Thyroid gland (tissue), 4 donors: ENCODE measurements around the gene MRNIP. TPM values are rescaled to one million over a fixed set of nuclear protein-coding genes. Genes with fewer than 3 reads are reported as not detected.

Experiments used
- DNase-seq, 2 donors: peaks; one replicate each; pipeline ENCODE4 v3.0.0-alpha.2; 2019
- H3K27ac ChIP-seq, 3 donors: fragments of 200-600 bp; sonication (generic); 1 replicate in 2 of 3; 2 replicates in 1 of 3; pipeline ENCODE4 v1.5.1; 2016 to 2019; ENCODE audit warnings: mild to moderate bottlenecking in 1 of 3, moderate library complexity in 1 of 3
- H3K27me3 ChIP-seq: fragments of 200-600 bp; sonication (generic); one replicate; pipeline ENCODE4 v1.5.1; 2019
- H3K36me3 ChIP-seq, 2 donors: fragments of 200-600 bp; sonication (generic); one replicate each; pipeline ENCODE4 v1.5.1; 2016 to 2019
- H3K4me1 ChIP-seq, 2 donors: fragments of 200-600 bp; sonication (generic); one replicate each; pipeline ENCODE4 v1.5.1; 2017 to 2019
- H3K4me3 ChIP-seq, 3 donors: fragments of 200-600 bp; sonication (generic); replicated peaks in 1 of 3; 1 replicate in 2 of 3; 2 replicates in 1 of 3; pipeline ENCODE4 v1.5.1; 2016; ENCODE audit warnings: mild to moderate bottlenecking in 1 of 3
- H3K9me3 ChIP-seq: fragments of 200-600 bp; sonication (generic); one replicate; pipeline ENCODE4 v1.5.1; 2017
- POLR2A ChIP-seq, 2 donors: fragments of 450-650 bp; IDR thresholded peaks; one replicate each; pipeline ENCODE4 v1.6.1; 2017; ENCODE audit warnings: antibody characterized with exemption in 2 of 2, mild to moderate bottlenecking in 2 of 2, moderate library complexity in 1 of 2
- WGBS, 2 donors: methylation state at CpG; one replicate each; pipeline ENCODE4 v1.1.5; 2017; 5-methylcytosine and 5-hydroxymethylcytosine counted together
- intact Hi-C: fragments of 100-400 bp; cut with DNase I; formaldehyde crosslinking; loops from one replicate; pipeline ENCODE4 v1.15.1; 2023
- total RNA-seq, 4 donors: library from RNA; depleted of rRNA; stranded (reverse); fragments of >200 nt; gene quantifications; one replicate each; pipeline ENCODE4 v1.2.3, GENCODE V29; 2016
- TF ChIP-seq, protein P1 (sequence below), 6 experiments: fragments of 200-600 bp in 3 of 6; fragments of 450-650 bp in 3 of 6; sonication (generic) in 3 of 6; IDR thresholded peaks; one replicate each; pipeline ENCODE4 v1.5.1; 2016 to 2019; ENCODE audit warnings: antibody characterized with exemption in 6 of 6, mild to moderate bottlenecking in 2 of 6, inconsistent platforms in 1 of 6, moderate library complexity in 1 of 6

MRNIP gene
- total RNA-seq, 4 donors from 2014 or later = 37.1 to 68.2 (median 52.1) TPM

GRCh38 chr5:179795049-179795862 lies 63.4 kb downstream of the MRNIP start:
- intact Hi-C loops = loop anchor here (5.0 kb wide), 2 partner anchors 33 to 62 kb away; partner anchors contain the start of gene MRNIP
- TF ChIP-seq, protein P1, sequence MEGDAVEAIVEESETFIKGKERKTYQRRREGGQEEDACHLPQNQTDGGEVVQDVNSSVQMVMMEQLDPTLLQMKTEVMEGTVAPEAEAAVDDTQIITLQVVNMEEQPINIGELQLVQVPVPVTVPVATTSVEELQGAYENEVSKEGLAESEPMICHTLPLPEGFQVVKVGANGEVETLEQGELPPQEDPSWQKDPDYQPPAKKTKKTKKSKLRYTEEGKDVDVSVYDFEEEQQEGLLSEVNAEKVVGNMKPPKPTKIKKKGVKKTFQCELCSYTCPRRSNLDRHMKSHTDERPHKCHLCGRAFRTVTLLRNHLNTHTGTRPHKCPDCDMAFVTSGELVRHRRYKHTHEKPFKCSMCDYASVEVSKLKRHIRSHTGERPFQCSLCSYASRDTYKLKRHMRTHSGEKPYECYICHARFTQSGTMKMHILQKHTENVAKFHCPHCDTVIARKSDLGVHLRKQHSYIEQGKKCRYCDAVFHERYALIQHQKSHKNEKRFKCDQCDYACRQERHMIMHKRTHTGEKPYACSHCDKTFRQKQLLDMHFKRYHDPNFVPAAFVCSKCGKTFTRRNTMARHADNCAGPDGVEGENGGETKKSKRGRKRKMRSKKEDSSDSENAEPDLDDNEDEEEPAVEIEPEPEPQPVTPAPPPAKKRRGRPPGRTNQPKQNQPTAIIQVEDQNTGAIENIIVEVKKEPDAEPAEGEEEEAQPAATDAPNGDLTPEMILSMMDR (IDR thresholded peaks at IDR 0.05) = peak in 1 of 6 experiments; percentile 2
- no peak for TF ChIP-seq POLR2A (IDR thresholded peaks at IDR 0.05)
- no peaks in the 10 kb centered on the region for H3K27me3 ChIP-seq
- H3K9me3 ChIP-seq = no peaks in the 10 kb centered on the region
- peaks cover 24 to 31% of the 10 kb centered on the region in 2 donors for H3K36me3 ChIP-seq
- peaks cover 27 to 49% of the 10 kb centered on the region in 2 donors for H3K4me1 ChIP-seq
- 21 to 60% methylated on average over 4 to 14 of the region's 53 CpGs for WGBS, 2 donors
- H3K27ac ChIP-seq = peak overlapping the region; percentile 73 to 90 (median 87)
- DNase-seq = peak; percentile 81 to 86
- H3K4me3 ChIP-seq = peak overlapping the region; percentile 56 to 89 (median 58)

- WGBS, 2 donors = 82 to 89% methylated on average over 3 of the region's 3 CpGs
- Histone ChIP-seq H3K36me3 (peaks cover 20 to 24% of the 10 kb centered on the region in 2 donors), H3K27me3 (no peaks in the 10 kb centered on the region), H3K4me3 (no peak overlapping the region), H3K27ac (peak overlapping the region in 2 of 3 donors; percentile 73 to 90), H3K4me1 (peaks cover 27 to 49% of the 10 kb centered on the region in 2 donors), H3K9me3 (no peaks in the 10 kb centered on the region)
- DNase-seq = peak in 1 of 2 donors; percentile 3
- intact Hi-C loops = no loop called here
- TF ChIP-seq, protein P1 (IDR thresholded peaks at IDR 0.05) = no peak
- no peak for TF ChIP-seq POLR2A (IDR thresholded peaks at IDR 0.05)
Observed at GRCh38 chr5:179794575-179794974, 64.0 kb downstream of the MRNIP start.

GRCh38 chr5:179794171-179794570 lies 64.4 kb downstream of the MRNIP start:
- peaks cover 27 to 49% of the 10 kb centered on the region in 2 donors for H3K4me1 ChIP-seq
- whole genome bisulfite sequencing, 2 donors = 71% methylated on average over 3 of the region's 3 CpGs; no CpG with 5 or more reads in 1 of the 2 donors
- no peak for DNase-seq
- no peak for TF ChIP-seq POLR2A (IDR thresholded peaks at IDR 0.05)
- TF ChIP-seq, protein P1 (IDR thresholded peaks at IDR 0.05) = no peak
- no peaks in the 10 kb centered on the region for H3K27me3 ChIP-seq
- peaks cover 16 to 20% of the 10 kb centered on the region in 2 donors for H3K36me3 ChIP-seq
- intact Hi-C loops = no loop called here
- H3K9me3 ChIP-seq = no peaks in the 10 kb centered on the region
- no peak overlapping the region for H3K4me3 ChIP-seq
- peak overlapping the region in 2 of 3 donors; percentile 73 to 90 for H3K27ac ChIP-seq

DNA sequence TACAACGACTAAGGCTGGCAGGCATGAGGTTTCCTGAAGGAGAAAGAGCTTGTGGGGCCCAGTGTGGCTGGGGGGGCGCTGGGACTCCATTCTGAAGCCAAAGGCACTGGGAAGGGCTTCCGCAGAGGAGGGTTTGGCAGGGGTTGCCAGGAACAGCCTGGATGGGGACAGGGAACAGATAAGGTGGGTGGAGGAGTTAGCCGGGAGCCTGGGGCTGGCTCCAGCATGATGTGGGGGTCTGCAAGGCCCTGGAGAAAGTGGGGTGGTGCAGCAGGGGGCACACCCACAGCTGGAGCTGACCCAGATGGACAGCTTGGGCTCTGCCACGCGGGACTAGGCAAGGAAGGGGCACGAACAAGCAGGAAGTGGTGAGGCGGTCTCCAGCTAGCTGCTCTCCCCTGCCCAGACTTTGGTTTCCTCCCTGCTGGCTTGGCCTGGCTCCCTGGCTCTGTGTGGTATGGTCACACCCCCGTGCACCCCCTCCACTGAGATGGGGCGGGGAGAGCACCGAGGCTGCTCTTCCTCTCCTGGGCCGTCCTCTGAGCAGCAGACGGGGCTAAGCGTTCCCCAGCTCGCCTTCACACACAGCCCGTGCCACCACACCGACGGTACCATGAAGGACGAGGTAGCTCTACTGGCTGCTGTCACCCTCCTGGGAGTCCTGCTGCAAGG lies 65.0 kb downstream of the MRNIP start, which contains the start of gene LTC4S:
Gene LTC4S, plus strand, starts transcription at position 519 of the 672 bp plus-strand sequence. Its CDS starts 95 bp downstream, at position 614.
- Histone ChIP-seq H3K4me3 (no peak within 1 kb of the TSS), H3K4me1 (peaks cover 27 to 49% of the 10 kb centered on the region in 2 donors), H3K27me3 (no peaks in the 10 kb centered on the region), H3K9me3 (no peaks in the 10 kb centered on the region), H3K36me3 (peaks cover 11 to 15% of the 10 kb centered on the region in 2 donors), H3K27ac (peak within 1 kb of the TSS; percentile 43 to 90 (median 73))
- DNase-seq = peak; percentile 74 to 82
- WGBS, 2 donors = 44 to 53% methylated on average over 9 to 10 of the region's 19 CpGs
- intact Hi-C loops = no loop called here
- TF ChIP-seq POLR2A (IDR thresholded peaks at IDR 0.05) = no peak
- TF ChIP-seq, protein P1 (IDR thresholded peaks at IDR 0.05) = no peak
